HepG2 (cell line): ENCODE measurements around the gene ALOXE3. TPM values are rescaled to one million over a fixed set of nuclear protein-coding genes. Genes with fewer than 3 reads are reported as not detected.

Experiments
- ARNT ChIP-seq: fragments of 450-650 bp; IDR thresholded peaks from 2 replicates; pipeline ENCODE4 v1.6.1; 2017
- ARNT2 ChIP-seq: sonication (generic); formaldehyde crosslinking; IDR thresholded peaks from 2 replicates; pipeline ENCODE4 v1.8.0; 2022; ENCODE audit warnings: mild to moderate bottlenecking, low read depth, missing genetic modification reagents, moderate library complexity
- BCL6 ChIP-seq: IDR thresholded peaks from 2 replicates; pipeline ENCODE4 v1.6.1; 2016; ENCODE audit warnings: missing genetic modification reagents, missing compliant biosample characterization
- CCDC6 ChIP-seq: sonication (generic); formaldehyde crosslinking; IDR thresholded peaks from 2 replicates; pipeline ENCODE4 v1.8.1; 2022; ENCODE audit warnings: mild to moderate bottlenecking, missing genetic modification reagents, moderate library complexity
- IRX3 ChIP-seq: sonication (generic); formaldehyde crosslinking; IDR thresholded peaks from 2 replicates; pipeline ENCODE4 v1.8.1; 2023; ENCODE audit warnings: mild to moderate bottlenecking, low read depth, missing genetic modification reagents, borderline replicate concordance
- KLF11 ChIP-seq: IDR thresholded peaks from 2 replicates; pipeline ENCODE4 v1.6.1; 2016; ENCODE audit warnings: missing compliant biosample characterization
- MTA3 ChIP-seq: sonication (generic); formaldehyde crosslinking; IDR thresholded peaks from 2 replicates; pipeline ENCODE4 v1.4.0; 2020; ENCODE audit warnings: missing genetic modification reagents
- NFYC ChIP-seq: IDR thresholded peaks from 2 replicates; pipeline ENCODE4 v1.6.1; 2016; ENCODE audit warnings: missing genetic modification reagents, missing compliant biosample characterization
- STAG1 ChIP-seq: sonication (generic); formaldehyde crosslinking; IDR thresholded peaks from 2 replicates; pipeline ENCODE4 v1.4.0; 2020; ENCODE audit warnings: missing genetic modification reagents
- ZFP62 ChIP-seq: sonication (generic); formaldehyde crosslinking; IDR thresholded peaks from 2 replicates; pipeline ENCODE4 v1.4.0; 2020; ENCODE audit warnings: missing genetic modification reagents
- ZNF331 ChIP-seq: sonication (generic); formaldehyde crosslinking; IDR thresholded peaks from 2 replicates; pipeline ENCODE4 v1.4.0; 2020; ENCODE audit warnings: missing genetic modification reagents
- ZNF337 ChIP-seq: sonication (generic); formaldehyde crosslinking; IDR thresholded peaks from 2 replicates; pipeline ENCODE4 v1.5.1; 2020; ENCODE audit warnings: missing genetic modification reagents, low read depth, mild to moderate bottlenecking, borderline replicate concordance
- ZNF431 ChIP-seq: sonication (generic); formaldehyde crosslinking; IDR thresholded peaks from 2 replicates; pipeline ENCODE4 v1.9.0; 2022; ENCODE audit warnings: missing genetic modification reagents, low read depth, mild to moderate bottlenecking, borderline replicate concordance
- ZNF589 ChIP-seq: sonication (generic); formaldehyde crosslinking; conservative IDR thresholded peaks from 2 replicates; pipeline ENCODE4 v1.8.0; 2022; ENCODE audit warnings: mild to moderate bottlenecking, moderate library complexity, missing genetic modification reagents
- ZNF75D ChIP-seq: sonication (generic); formaldehyde crosslinking; IDR thresholded peaks from 2 replicates; pipeline ENCODE4 v1.8.1; 2023; ENCODE audit warnings: missing genetic modification reagents, mild to moderate bottlenecking, borderline replicate concordance
- ZNF883 ChIP-seq: sonication (generic); formaldehyde crosslinking; IDR thresholded peaks from 2 replicates; pipeline ENCODE4 v1.5.1; 2020; ENCODE audit warnings: mild to moderate bottlenecking, missing genetic modification reagents; ENCODE audit errors: not compliant biosample characterization
- polyA plus RNA-seq, 8 experiments: library from polyadenylated mRNA; depleted of rRNA in 3 of 8; stranded (reverse) in 7 of 8; unstranded in 1 of 8; fragments of >200 nt; fragmentation: Illumina TruSeq in 4 of 8; extraction: Trizol in 4 of 8; gene quantifications; 2 replicates each; pipeline versions ENCODE4 v1.2.1 to v1.2.3, GENCODE V29; 2011 to 2016; ENCODE audit warnings: low read depth in 4 of 8, missing spikeins in 1 of 8, mixed read lengths in 1 of 8; ENCODE audit not compliant: insufficient read depth in 1 of 8
- total RNA-seq, 5 experiments: library from RNA; depleted of rRNA; stranded (reverse); fragments of >200 nt; fragmentation: Illumina TruSeq; extraction: Trizol; gene quantifications; 2 replicates each; pipeline ENCODE4 v1.2.3, GENCODE V29; 2016; ENCODE audit warnings: low read depth in 1 of 5
- TF ChIP-seq, protein P1 (sequence below): sonication (generic); formaldehyde crosslinking; IDR thresholded peaks from 2 replicates; pipeline ENCODE4 v1.4.0; 2020; ENCODE audit warnings: mild to moderate bottlenecking, missing genetic modification reagents
- TF ChIP-seq, protein P2 (sequence below): sonication (generic); formaldehyde crosslinking; IDR thresholded peaks from 2 replicates; pipeline ENCODE4 v1.4.0; 2020; ENCODE audit warnings: mild to moderate bottlenecking, low read depth, missing genetic modification reagents
- TF ChIP-seq, protein P3 (sequence below): sonication (generic); formaldehyde crosslinking; IDR thresholded peaks from 2 replicates; pipeline ENCODE4 v1.5.0; 2020; ENCODE audit warnings: missing genetic modification reagents
- TF ChIP-seq, protein P4 (sequence below): sonication (generic); formaldehyde crosslinking; conservative IDR thresholded peaks from 2 replicates; pipeline ENCODE4 v1.8.0; 2022; ENCODE audit warnings: low read depth, missing genetic modification reagents
- TF ChIP-seq, protein P5 (sequence below): sonication (generic); formaldehyde crosslinking; IDR thresholded peaks from 2 replicates; pipeline ENCODE4 v1.5.0; 2020; ENCODE audit warnings: missing genetic modification reagents
- TF ChIP-seq, protein P6 (sequence below): sonication (generic); formaldehyde crosslinking; IDR thresholded peaks from 2 replicates; pipeline ENCODE4 v1.5.0; 2020; ENCODE audit warnings: mild to moderate bottlenecking, missing genetic modification reagents

Gene ALOXE3
- total and polyA plus RNA-seq, 2 of the 13 experiments (the other 11 are each of a cell fraction or from before 2014, with no cell fraction given) = 0.07 TPM; not detected in 1

DNA sequence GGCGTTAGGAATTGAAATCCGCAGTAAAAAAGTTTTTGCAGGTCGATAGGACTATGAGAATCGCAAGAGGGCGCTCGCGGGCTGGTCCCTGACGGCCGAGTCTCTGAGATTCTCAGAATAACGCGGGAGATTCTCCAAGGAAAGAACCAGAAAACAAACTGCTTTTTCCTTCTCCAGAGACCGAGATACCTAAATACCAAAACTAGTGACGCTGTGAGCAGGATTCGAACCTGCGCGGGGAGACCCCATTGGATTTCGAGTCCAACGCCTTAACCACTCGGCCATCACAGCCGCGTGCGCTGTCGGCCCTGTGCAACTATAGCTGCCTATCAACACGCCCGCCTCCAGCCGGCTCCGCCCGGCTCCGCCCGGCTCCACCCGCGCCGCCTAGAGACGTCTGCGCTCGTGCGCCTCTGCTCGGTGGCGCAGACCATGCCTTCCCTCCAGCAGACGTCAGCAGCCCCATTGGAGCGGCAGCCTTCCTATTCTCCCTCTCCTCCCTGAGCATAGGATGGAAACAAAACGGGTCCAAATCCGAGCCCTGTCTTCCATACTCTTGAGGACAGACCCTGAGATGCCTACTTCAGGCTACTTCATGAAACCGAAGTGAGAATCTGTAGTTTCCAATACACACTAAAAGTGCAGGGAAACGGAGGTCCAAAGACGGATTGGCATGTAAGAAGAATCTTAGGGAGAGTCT, 20.5 kb upstream of the ALOXE3 start (continued):
- TF ChIP-seq, protein P1, sequence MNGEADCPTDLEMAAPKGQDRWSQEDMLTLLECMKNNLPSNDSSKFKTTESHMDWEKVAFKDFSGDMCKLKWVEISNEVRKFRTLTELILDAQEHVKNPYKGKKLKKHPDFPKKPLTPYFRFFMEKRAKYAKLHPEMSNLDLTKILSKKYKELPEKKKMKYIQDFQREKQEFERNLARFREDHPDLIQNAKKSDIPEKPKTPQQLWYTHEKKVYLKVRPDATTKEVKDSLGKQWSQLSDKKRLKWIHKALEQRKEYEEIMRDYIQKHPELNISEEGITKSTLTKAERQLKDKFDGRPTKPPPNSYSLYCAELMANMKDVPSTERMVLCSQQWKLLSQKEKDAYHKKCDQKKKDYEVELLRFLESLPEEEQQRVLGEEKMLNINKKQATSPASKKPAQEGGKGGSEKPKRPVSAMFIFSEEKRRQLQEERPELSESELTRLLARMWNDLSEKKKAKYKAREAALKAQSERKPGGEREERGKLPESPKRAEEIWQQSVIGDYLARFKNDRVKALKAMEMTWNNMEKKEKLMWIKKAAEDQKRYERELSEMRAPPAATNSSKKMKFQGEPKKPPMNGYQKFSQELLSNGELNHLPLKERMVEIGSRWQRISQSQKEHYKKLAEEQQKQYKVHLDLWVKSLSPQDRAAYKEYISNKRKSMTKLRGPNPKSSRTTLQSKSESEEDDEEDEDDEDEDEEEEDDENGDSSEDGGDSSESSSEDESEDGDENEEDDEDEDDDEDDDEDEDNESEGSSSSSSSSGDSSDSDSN (CRISPR knock-in tag) = peak; percentile 79
- TF ChIP-seq, protein P2, sequence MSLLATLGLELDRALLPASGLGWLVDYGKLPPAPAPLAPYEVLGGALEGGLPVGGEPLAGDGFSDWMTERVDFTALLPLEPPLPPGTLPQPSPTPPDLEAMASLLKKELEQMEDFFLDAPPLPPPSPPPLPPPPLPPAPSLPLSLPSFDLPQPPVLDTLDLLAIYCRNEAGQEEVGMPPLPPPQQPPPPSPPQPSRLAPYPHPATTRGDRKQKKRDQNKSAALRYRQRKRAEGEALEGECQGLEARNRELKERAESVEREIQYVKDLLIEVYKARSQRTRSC = no peak
- TF ChIP-seq KLF11 (CRISPR knock-in tag) (no peak; the same call in 1 of the 2 replicates), ZNF337 (CRISPR knock-in tag) (no peak), ZNF883 (CRISPR knock-in tag) (no peak), STAG1 (peak; percentile 60), ZNF331 (peak; percentile 85), MTA3 (CRISPR knock-in tag) (no peak), BCL6 (CRISPR knock-in tag) (peak; percentile 40; the same call in 1 of the 2 replicates), CCDC6 (peak; percentile 64; the same call in 1 of the 2 replicates), ZFP62 (CRISPR knock-in tag) (no peak), NFYC (CRISPR knock-in tag) (no peak), ZNF75D (CRISPR knock-in tag) (0 out of 2 replicates have a peak, but pooled peaks have one; percentile 39), ZNF431 (CRISPR knock-in tag) (no peak; the same call in 1 of the 2 replicates), ARNT2 (CRISPR knock-in tag) (peak; percentile 73; the same call in 1 of the 2 replicates), IRX3 (CRISPR knock-in tag) (no peak), ZNF589 (no peak), ARNT (no peak)
- TF ChIP-seq, protein P3, sequence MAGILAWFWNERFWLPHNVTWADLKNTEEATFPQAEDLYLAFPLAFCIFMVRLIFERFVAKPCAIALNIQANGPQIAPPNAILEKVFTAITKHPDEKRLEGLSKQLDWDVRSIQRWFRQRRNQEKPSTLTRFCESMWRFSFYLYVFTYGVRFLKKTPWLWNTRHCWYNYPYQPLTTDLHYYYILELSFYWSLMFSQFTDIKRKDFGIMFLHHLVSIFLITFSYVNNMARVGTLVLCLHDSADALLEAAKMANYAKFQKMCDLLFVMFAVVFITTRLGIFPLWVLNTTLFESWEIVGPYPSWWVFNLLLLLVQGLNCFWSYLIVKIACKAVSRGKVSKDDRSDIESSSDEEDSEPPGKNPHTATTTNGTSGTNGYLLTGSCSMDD = no peak
- TF ChIP-seq, protein P4, sequence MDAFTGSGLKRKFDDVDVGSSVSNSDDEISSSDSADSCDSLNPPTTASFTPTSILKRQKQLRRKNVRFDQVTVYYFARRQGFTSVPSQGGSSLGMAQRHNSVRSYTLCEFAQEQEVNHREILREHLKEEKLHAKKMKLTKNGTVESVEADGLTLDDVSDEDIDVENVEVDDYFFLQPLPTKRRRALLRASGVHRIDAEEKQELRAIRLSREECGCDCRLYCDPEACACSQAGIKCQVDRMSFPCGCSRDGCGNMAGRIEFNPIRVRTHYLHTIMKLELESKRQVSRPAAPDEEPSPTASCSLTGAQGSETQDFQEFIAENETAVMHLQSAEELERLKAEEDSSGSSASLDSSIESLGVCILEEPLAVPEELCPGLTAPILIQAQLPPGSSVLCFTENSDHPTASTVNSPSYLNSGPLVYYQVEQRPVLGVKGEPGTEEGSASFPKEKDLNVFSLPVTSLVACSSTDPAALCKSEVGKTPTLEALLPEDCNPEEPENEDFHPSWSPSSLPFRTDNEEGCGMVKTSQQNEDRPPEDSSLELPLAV (CRISPR knock-in tag) = no peak
- TF ChIP-seq, protein P5, sequence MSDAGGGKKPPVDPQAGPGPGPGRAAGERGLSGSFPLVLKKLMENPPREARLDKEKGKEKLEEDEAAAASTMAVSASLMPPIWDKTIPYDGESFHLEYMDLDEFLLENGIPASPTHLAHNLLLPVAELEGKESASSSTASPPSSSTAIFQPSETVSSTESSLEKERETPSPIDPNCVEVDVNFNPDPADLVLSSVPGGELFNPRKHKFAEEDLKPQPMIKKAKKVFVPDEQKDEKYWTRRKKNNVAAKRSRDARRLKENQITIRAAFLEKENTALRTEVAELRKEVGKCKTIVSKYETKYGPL = no peak
- TF ChIP-seq, protein P6, sequence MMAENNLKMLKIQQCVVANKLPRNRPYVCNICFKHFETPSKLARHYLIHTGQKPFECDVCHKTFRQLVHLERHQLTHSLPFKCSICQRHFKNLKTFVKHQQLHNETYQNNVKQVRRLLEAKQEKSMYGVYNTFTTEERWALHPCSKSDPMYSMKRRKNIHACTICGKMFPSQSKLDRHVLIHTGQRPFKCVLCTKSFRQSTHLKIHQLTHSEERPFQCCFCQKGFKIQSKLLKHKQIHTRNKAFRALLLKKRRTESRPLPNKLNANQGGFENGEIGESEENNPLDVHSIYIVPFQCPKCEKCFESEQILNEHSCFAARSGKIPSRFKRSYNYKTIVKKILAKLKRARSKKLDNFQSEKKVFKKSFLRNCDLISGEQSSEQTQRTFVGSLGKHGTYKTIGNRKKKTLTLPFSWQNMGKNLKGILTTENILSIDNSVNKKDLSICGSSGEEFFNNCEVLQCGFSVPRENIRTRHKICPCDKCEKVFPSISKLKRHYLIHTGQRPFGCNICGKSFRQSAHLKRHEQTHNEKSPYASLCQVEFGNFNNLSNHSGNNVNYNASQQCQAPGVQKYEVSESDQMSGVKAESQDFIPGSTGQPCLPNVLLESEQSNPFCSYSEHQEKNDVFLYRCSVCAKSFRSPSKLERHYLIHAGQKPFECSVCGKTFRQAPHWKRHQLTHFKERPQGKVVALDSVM (CRISPR knock-in tag) = peak; percentile 11; the same call in 1 of the 2 replicates
